Measurements from ENCODE around the gene GAA.

GRCh38 chr17:80107231-80108021 is 6.0 kb downstream of the GAA start:
- no peak for TF ChIP-seq RAD21 (IDR thresholded peaks at IDR 0.05)
- TF ChIP-seq CTCF (IDR thresholded peaks at IDR 0.05; ENCODE audit: low read depth, low read length, missing input control), result no peak
- no peak for TF ChIP-seq TAF1 (conservative IDR thresholded peaks at IDR 0.05)
- TF ChIP-seq SP1 (IDR thresholded peaks at IDR 0.05), result no peak
- no peak for TF ChIP-seq REST (IDR thresholded peaks at IDR 0.05)
- TF ChIP-seq NR2F2 (IDR thresholded peaks at IDR 0.05), result no peak
- no peak for TF ChIP-seq HNF4G (IDR thresholded peaks at IDR 0.05)
- TF ChIP-seq JUND (IDR thresholded peaks at IDR 0.05), result no peak
